Measurements from ENCODE around the gene OR4D6.

GRCh38 chr11:59463190-59463641 lies 6.5 kb downstream of the OR4D6 start:
- TF ChIP-seq CTCF (IDR thresholded peaks at IDR 0.05; ENCODE audit: poor library complexity, severe bottlenecking) (no peak), RAD21 (conservative IDR thresholded peaks at IDR 0.05) (no peak), REST (IDR thresholded peaks at IDR 0.05; ENCODE audit: borderline replicate concordance) (no peak)
